NCI-H1436 treated with DMSO at 0.1 percent for 48 hours (cell line): Measurements from ENCODE around the gene PHF21A.
"Not testable (repeated sequence)": the region's sequence is repeated elsewhere in the genome, so short reads cannot be mapped to it uniquely, and the experiment has no call there.

Source experiments
- DNase-seq: peaks from one replicate; lab custom pipeline; 2025; lab: John Stamatoyannopoulos, UW

The PHF21A gene

GRCh38 chr11:45904309-45904915, 216.8 kb downstream of the PHF21A start:
- DNase-seq, result no peak

GRCh38 chr11:45902452-45903380, 218.5 kb downstream of the PHF21A start:
- no peak for DNase-seq

- no peak for DNase-seq
These were observed 219.6 kb downstream of the PHF21A start for GRCh38 chr11:45901626-45902025.

GRCh38 chr11:45900916-45901617, 220.2 kb downstream of the PHF21A start:
- DNase-seq, result no peak

GRCh38 chr11:45900175-45900800, 221.0 kb downstream of the PHF21A start:
- not testable (repeated sequence) for DNase-seq

- peak; percentile 55 for DNase-seq
These were observed 221.6 kb downstream of the PHF21A start for GRCh38 chr11:45899448-45900174.

GRCh38 chr11:45899086-45899447, 222.2 kb downstream of the PHF21A start:
- no peak for DNase-seq

- no peak for DNase-seq
These were observed 223.7 kb downstream of the PHF21A start for GRCh38 chr11:45897556-45897955.

- DNase-seq, result peak; percentile 13
These were observed 224.8 kb downstream of the PHF21A start for GRCh38 chr11:45896422-45896984.

- DNase-seq, result no peak
These were observed 225.5 kb downstream of the PHF21A start for GRCh38 chr11:45895553-45896259.

- no peak for DNase-seq
These were observed 226.6 kb downstream of the PHF21A start for GRCh38 chr11:45894555-45895247.

GRCh38 chr11:45892856-45893255, 228.4 kb downstream of the PHF21A start:
- no peak for DNase-seq

- no peak for DNase-seq
These were observed 230.2 kb downstream of the PHF21A start for GRCh38 chr11:45890886-45891550.

GRCh38 chr11:45889966-45890365, 231.3 kb downstream of the PHF21A start:
- no peak for DNase-seq

GRCh38 chr11:45889555-45889954, 231.7 kb downstream of the PHF21A start:
- DNase-seq, result no peak

GRCh38 chr11:45887587-45887986, 233.7 kb downstream of the PHF21A start:
- DNase-seq, result no peak

- DNase-seq, result no peak
These were observed 234.3 kb downstream of the PHF21A start for GRCh38 chr11:45886816-45887520.

GRCh38 chr11:45885921-45886721, 235.1 kb downstream of the PHF21A start:
- DNase-seq, result no peak
